CD4-positive, alpha-beta T cell treated with Interleukin-10 for 1 hour (primary cell): Measurements from ENCODE around the gene NTS.

Experiments
- DNase-seq: peaks from one replicate; pipeline ENCODE4 v3.0.0-alpha.2; 2020

The NTS gene

GRCh38 chr12:85923767-85924331 lies 49.8 kb downstream of the NTS start:
- no peak for DNase-seq

- DNase-seq, result no peak
Observed at GRCh38 chr12:85927166-85927565, 53.1 kb downstream of the NTS start.
